Hematopoietic multipotent progenitor cell treated with erythropoietin and hydrocortisone succinate and interleukin-3 and kit ligand, for 15 days (in vitro differentiated cells): Measurements from ENCODE around the gene PHETA2.

Experiments used
- DNase-seq: peaks from one replicate; pipeline ENCODE4 v3.0.0-alpha.2; 2015; ENCODE audit warnings: low spot score

The PHETA2 gene, protein sequence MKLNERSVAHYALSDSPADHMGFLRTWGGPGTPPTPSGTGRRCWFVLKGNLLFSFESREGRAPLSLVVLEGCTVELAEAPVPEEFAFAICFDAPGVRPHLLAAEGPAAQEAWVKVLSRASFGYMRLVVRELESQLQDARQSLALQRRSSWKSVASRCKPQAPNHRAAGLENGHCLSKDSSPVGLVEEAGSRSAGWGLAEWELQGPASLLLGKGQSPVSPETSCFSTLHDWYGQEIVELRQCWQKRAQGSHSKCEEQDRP

DNA sequence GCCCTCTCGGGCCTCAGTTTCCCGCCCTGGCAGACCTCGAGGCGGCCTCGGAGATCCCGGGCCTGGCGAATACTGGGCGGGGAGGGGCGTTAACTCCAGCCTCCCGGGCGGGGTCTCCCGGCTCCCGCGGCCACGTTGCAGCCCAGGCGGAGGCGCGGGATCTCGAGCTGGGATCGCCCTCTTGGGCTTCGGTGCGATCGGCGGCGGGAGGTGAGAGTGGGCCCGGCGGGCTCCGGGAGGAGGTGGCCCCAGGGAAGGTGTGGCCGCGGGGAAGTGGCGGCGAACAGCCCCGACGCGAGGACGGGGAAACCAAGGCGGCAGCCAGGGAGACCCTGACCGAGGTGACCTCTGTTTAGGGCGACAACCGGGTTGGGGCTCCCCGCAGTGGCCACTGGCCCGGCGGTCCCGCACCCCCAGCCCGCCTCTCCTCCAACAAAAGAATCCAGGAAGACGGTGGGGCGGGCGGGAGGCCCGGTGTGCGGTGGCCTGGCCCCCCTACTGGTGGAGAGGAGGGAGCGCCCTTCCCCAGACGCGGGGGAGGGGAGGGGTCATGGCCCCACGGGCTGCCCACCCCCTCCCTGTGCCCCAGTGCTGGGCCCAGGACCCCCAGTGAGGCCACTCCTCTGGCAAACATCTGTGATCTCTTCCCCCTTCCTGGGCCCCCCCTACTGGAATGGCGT lies at the start of gene PHETA2:
PHETA2 (plus strand) TSS at position 117 of the 680 bp plus-strand sequence. CDS start 3,046 bp downstream, outside the sequence.
- peak; percentile 35 for DNase-seq

DNA sequence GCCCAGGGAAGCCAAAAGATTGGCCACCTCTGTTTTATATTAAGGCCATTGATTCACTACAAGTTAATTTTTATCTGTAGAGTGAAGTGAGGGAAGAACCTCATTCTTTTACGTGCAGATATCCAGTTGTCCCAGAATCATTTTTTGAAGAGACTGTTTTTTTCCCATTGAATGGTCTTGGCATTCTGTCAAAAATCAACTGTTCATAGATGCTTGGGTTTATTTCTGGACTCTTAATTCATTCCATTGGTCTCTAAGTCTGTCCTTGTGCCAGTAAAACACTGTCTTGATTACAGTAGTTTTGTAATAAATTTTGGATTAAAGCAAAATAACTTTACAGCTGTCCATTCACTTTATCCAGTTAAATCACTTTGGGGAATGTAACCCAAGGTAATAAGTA lies 48.6 kb upstream of the PHETA2 start:
- DNase-seq: no peak

DNA sequence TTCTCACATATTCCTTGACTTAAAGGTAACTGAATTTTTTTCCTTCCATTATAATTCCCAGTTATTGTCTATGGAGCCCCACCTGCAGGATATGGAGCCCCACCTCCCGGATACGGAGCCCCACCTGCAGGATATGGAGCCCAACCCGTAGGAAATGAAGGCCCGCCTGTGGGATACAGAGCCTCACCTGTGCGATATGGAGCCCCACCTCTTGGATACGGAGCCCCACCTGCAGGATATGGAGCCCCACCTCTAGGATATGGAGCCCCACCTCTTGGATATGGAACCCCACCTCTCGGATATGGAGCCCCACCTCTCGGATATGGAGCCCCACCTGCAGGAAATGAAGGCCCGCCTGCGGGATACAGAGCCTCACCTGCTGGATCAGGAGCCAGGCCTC lies 47.3 kb upstream of the PHETA2 start:
- DNase-seq: no peak

DNA sequence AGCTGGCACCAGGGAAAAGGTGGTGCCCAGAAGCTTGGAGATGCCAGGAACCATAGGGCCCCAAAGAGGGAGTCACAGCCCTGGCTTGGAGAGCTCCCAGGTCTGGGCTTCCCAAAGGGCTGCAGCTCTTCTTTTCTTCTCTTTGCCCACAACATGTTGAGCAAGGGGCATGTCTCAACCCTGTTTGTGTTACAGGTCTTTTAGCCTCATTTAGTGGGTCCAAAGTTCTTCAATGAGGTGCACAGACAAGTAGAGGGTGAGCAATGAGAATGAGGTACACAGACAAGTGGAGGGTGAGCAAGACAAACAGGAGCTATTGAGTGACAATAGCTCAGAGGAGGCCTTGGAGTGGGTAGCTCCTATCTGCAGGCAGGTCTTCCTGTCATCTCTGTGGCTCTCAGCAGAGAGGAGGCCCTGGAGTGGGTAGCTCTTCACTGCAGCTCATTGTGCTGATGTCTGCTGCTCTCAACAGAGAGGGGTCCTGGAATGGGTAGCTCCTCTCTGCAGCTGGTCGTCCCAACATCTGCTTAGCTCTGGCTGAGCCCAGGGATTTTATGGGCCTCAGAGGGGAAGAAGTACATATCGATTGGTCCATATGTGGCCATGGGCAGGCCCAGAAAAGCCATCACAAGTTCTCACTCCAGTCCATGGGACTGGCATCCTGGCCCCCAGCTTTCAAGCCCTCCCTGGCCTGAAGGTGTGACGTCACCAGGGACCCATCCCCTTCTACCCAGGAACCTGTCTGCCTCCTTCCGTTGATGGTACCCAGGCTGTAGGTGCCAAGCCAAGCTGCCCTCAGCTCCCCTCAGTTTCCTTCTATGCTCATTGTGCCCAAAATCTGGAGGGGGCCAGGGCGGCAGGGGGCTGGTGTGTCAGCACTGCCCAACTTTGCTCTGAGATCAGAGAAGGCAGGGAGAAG lies 40.5 kb upstream of the PHETA2 start:
- no peak for DNase-seq

DNA sequence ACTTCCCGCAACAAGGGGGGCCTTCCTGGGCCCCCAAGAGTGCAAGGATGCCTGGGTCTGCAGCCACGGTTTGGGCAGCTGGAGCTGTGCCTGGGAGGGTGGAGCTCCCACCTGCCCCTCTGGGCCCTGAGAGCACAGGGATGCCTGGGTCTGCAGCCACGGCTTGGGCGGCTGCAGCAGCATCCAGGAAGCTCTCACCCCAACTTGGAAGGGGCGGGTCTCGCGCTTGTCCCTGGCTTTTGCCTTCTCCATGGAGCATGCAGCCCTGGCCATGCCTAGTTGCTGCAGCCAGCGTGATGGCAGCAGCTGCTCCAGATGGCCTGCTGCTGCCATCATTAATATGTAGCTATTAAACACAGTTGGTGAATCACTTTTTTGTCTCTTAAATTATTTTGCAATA lies 38.8 kb upstream of the PHETA2 start:
- DNase-seq: no peak

DNA sequence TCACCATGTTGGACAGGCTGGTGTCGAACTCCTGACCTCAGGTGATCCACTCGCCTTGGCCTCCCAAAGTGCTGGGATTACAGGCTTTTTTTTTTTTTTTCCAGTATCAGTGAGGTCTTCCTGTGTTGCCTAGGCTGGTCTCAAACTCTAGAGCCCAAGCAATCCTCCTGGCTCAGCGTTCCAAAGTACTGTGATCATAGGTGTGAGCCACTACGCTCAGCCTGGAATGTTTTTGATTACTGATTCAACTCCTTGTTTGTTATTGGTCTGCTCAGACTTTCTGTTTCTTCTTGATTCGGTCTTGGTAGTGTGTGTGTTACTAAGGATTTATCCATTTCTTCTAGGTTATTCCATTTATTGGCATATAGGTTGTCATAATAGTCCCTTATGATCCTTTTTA lies 34.8 kb upstream of the PHETA2 start:
- no peak for DNase-seq

DNA sequence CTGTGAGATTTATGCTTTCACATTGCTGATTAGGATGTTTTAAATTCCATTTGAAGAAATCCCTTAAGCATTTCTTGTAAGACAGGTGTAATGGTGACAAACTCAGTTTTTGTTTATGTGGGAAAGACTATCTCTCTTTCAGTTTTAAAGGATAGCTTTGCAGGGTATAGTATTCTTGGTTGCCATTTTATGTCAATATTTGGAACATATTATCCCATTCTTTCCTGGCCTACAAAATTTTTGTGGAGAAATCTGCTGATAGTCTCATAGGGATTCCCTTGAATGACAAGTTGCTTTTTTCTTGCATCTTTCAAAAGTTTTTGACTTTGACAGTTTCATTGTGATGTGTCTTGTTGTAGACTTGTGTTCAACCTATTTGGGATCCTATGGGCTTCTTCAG lies 32.3 kb upstream of the PHETA2 start:
- DNase-seq: no peak

DNA sequence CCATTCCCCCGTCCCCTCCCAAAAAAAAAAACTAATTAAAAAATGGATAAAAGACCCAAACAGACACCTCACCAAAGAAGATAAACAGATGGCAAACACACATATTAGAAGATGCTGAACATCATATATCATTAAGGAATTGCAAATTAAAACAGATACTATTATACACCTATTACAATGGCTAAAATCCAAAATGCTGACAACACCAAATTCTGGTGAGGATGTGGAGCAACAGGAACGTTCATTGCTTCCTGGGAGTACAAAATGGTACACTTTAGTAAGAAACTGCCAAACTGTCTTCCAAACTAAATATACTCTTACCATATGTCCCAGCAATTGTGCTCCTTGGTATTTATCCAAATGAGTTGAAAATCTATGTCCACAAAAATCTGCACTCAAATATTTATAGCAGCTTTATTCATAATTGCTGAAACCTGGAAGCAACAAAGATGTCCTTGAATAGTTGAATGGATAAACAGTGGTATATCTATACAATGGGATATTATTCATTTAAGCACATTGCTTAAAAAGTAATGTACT lies 23.3 kb upstream of the PHETA2 start:
- no peak for DNase-seq

DNA sequence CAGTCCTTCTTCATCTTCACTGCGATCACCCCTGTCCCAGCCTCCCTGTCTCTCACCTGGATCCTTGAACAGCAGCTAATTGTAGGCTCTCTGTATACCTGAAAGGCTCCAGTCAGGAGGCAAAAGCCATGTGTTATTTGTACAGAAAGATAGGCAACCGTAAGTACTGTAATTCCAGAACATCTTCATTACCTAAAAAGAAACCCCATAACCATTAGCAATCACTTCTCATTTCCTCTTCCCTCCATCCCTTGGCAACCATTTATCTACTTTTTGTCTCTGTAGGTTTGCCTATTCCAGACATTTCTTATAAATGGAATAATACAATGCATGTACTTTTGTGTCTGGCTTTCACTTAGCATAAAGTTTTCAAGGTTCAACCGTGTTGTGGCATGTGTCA lies 21.3 kb upstream of the PHETA2 start:
- no peak for DNase-seq

DNA sequence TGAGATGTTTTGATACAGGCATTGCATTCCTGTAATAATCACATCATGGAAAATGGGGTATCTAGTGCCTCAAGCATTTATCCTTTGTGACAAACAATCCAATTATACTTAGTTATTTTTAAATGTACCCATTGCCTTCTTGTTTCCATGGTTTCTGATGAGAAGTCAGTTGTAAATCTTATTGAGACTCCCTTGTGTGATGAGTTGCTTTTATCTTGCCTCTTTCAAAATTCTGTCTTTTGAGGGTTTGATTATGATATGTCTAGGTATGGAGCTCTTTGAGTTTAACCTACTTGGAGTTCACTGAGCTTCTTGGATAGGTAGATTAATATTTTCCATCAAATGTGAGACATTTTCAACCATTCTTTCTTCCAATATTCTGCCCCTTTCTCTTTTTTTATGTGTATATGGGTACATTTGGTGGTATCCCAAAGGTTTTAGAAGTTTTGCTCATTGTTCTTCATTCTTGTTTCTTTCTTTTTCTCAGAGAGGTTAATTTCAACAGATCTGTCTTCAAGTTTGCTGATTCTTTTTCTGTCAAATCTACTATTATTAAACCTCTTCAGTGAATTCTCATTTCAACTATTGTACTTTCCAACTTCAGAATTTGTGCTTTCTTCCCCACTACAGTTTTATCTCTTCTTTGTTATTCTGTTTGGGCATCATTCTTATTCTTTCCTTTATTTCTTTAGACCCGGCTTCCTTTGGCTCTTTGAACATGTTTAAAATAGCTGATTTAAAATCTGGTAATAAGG lies 17.1 kb upstream of the PHETA2 start:
- DNase-seq: no peak

DNA sequence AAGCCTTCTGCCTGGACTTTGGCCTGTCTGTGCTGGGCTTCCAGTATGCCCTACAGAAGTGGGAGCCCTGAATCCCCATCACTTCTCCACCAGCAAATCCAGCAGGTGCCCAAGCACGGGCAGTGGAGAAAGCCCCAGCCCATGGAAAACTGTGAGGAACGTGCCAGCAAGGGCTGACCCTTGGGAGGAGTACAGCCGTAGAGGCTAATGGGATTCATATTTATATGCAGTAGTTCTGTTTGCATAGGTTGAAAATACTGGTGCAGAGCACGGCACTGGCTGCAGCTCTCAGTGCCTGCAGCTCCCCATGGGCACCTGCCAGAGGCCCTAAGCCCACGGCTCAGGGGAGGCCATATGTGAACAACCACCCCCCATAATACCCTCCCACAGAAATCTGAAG lies 13.6 kb upstream of the PHETA2 start:
- no peak for DNase-seq

DNA sequence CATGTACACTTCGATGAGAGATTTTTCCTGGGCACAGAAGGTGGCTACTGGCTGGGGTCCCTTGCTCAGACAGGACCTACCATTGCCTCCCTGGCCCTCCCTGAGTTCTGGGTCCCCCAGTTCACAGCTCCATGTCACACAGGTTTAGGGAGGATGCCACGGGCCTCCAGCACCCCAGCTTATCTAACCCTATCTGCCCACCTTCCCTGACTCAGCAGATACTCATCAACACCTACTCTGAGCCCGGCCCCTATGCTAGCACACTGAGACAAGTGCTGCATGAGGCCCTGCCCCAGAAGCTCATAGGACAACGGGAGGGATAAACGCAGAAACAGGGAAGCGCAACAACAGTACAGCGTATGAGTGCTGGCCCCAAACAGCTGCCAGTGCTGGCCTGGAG lies 13.0 kb upstream of the PHETA2 start:
- DNase-seq: no peak

DNA sequence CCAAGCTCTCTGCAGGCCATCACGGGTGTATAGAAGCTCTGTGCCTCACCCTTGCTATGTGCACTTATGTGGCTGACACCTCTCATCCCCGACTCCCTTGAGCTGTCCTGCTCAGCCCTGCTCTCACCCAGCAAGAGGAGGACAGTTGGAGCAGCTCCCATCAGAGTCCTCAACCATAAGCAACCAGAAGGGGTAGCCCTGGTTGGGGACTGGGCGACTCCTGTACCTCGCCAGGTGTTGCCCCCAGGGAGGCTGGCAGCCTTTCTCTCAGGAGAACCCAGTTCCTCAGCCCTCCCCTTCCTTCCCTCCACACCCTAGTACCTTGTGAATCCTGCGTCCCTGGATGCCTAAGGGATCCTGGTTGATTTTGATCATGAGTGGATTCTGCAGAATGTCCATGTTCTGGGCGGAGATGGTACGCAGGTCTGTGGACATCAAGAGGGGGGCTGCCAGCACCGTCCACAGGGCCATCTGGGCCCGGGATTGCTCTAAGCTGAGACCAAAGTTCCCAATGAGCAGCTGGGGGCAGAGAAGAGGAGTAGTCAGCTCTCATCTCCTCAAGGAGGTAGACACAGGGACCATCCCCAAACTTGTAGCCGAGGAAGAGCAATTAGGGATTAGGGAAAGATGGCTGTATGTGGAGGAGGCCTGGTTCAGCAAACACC lies 11.4 kb upstream of the PHETA2 start:
- DNase-seq: no peak

DNA sequence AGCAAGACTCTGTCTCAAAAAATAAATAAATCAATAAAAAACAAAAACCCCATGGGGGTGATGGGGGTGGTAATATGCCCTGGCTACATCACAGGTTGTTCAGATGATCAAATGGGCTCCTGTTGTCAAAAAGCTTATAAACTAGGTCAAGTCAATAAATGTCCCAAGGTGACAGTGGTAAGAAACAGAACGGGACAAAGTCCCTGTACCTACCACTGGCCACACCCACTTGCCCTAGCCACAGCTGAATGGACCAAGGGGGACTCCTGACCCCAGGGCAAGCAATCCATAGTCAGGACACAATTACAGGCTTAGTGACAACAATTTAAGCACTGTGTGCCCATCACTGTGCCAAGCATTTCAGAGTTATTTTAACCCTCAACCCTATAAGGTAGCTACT lies 9.4 kb upstream of the PHETA2 start:
- DNase-seq: no peak

DNA sequence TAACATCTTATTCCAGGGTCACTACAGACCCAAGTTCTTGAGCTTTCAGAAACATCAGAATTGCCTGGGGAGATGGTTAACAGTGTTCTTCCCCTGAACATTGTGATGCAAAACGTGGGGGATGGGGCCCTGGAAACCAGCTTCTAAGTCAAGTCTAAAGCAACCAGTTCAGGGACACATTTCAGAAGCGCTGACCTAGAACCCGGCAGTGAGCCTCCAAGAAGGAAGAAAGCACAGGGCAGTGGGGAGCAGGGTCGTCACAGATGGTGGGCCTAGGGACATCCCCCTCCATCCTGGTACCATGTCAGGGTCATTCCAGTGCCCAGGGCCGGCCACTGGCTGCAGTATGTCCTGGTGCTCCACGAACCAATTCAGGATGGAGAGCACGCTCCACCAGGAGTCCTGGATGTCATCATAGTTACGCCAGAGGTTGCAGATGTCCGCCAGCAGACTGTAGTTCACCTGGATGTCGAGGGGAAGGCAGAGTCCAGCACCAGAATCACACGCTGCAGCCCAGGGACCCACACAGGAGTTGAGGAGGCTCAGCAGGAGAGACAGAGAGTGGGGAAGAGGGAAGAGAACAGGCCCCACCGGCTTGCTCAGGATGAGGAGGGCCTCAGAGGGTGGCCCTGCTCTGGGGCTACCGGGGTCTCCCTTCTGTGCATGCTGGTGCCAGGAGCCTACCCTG lies 8.5 kb upstream of the PHETA2 start:
- DNase-seq: no peak

DNA sequence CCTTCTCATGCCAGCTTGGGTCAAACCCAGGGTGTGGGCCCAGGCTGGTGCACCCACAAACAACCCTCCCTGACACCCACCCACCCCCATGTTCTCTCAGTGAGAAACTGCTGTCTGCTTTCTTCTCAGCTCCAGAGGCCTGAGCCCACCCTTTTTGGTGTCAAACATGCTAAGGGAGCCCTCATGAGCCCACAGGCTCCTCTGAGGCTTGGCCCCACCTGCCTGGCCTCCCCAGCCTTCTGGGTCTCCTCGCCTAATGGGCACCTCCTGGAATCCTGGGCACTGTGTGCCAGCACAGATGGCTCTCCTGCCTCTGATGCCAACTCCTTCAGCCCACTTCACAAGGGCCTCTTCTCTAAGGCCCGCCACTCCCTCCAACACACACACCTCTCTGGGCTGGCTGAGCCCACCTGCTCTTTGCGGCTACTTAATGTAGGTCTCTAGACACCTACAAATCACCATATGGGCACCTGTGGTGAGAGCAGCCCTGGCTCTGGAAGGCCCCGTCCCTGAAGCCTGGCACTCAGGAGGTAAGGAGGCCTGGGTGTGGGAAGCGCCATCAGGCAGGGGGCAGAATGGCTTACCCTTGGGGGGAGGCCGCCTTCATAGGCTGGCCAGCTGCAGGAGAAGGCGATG lies 7.8 kb upstream of the PHETA2 start:
- DNase-seq: no peak

DNA sequence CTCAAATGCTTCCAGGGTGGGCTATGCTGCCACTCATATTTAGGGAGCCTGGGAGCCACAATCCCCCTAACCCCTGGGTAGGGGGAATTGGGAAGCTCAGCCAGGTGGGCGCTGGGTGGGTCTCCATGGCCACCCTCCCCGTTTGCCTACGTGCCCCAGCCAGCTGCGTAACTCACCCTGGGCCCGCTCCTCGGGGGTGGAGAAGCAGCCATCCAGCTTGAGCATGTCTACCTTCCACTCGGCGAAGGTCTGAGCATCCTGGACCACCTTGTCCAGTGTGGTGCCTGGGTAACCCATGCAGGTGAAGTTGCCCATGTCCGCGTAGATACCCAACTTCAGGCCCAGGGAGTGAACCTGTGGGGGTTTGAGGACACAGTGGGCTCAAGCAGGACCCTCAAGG lies 7.1 kb upstream of the PHETA2 start:
- DNase-seq: no peak

DNA sequence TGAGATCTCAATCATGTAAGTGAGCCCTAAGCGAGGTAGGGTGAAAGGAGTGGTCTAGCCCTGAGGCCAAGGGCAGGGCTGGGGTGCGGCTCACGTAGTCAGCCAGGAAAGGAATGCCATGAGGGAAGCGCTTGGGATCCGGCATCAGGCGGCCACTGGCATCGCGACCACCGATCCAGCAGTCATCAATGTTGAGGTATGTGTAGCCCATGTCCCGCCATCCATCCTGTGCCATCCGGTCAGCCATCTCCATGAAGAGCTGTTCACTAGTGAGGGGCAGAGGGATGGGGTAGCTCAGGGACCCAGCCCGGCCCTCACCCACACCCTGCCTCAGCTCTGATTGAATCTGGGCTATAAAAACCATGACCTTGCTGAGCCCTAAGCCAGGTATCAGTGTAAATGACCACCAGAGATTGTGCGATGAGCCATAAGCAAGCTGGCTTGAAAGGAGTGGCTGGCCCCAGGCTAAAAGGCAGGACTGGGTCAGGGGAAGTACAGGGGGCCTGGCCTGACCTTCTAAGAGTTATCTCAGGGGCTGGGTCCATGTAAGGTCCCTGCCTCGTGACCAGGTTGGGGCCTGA lies 6.3 kb upstream of the PHETA2 start:
- DNase-seq: no peak

DNA sequence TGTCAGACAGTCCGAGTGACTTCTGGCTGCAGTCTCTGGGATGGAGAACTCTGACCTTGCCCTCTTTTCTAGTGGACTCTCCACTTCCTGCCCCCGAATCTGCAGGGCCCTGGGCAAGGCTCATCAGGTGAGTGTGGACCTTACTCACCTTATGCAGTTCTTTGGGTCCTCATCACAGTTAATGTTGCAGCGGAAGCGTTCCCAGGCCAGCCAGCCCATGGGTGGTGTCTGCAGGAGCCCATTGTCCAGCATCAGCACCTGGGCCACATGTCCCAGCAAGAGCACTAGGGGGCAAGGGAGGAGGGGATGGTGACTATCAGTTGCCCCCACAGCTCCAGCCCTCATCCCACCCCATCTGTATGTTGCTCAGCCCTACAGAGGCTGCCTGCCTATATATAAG lies 5.8 kb upstream of the PHETA2 start:
- no peak for DNase-seq
